Osteoblast (primary cell): ENCODE measurements around the gene TERB1. TPM values are rescaled to one million over a fixed set of nuclear protein-coding genes. Genes with fewer than 3 reads are reported as not detected.

Source experiments
- DNase-seq: peaks from one replicate; pipeline ENCODE4 v3.0.0; 2011; ENCODE audit warnings: low spot score, mixed read lengths; ENCODE audit not compliant: insufficient read length; ENCODE audit errors: missing footprints
- H2AFZ ChIP-seq: 2 replicates; pipeline ENCODE4 v1.6.0; 2011; ENCODE audit warnings: mild to moderate bottlenecking, low read length
- H3K27ac ChIP-seq: 2 replicates; pipeline ENCODE4 v1.5.1; 2011; ENCODE audit warnings: mild to moderate bottlenecking, low read depth, low read length, moderate library complexity
- H3K27me3 ChIP-seq: 2 replicates; pipeline ENCODE4 v1.6.0; 2012; ENCODE audit warnings: mild to moderate bottlenecking, control low read depth, inconsistent platforms, low read length, moderate library complexity; ENCODE audit not compliant: insufficient read depth
- H3K36me3 ChIP-seq: 2 replicates; pipeline ENCODE4 v1.5.1; 2011; ENCODE audit warnings: mild to moderate bottlenecking, low read length, control low read depth, moderate library complexity; ENCODE audit not compliant: insufficient read depth
- H3K4me1 ChIP-seq: 2 replicates; pipeline ENCODE4 v1.5.1; 2011; ENCODE audit warnings: mild to moderate bottlenecking, low read length, control low read depth, moderate library complexity; ENCODE audit not compliant: insufficient read depth
- H3K4me2 ChIP-seq: 2 replicates; pipeline ENCODE4 v1.6.0; 2011; ENCODE audit warnings: mild to moderate bottlenecking, low read length; ENCODE audit not compliant: insufficient read depth
- H3K4me3 ChIP-seq: fragments of 200-600 bp; sonication (generic); 3 replicates; pipeline ENCODE4 v1.5.1; 2012; ENCODE audit warnings: mild to moderate bottlenecking, low read length, inconsistent platforms; ENCODE audit not compliant: insufficient read depth
- H3K79me2 ChIP-seq: 2 replicates; pipeline ENCODE4 v1.6.0; 2012; ENCODE audit warnings: mild to moderate bottlenecking, low read length, control low read depth, inconsistent platforms; ENCODE audit not compliant: insufficient read depth
- H3K9me3 ChIP-seq: 2 replicates; pipeline ENCODE4 v1.5.1; 2011; ENCODE audit warnings: low read depth, low read length, control low read depth
- H4K20me1 ChIP-seq: 2 replicates; pipeline ENCODE4 v1.6.0; 2012; ENCODE audit warnings: mild to moderate bottlenecking, low read length, control low read depth; ENCODE audit not compliant: insufficient read depth
- CTCF ChIP-seq: IDR thresholded peaks from 2 replicates; pipeline ENCODE4 v1.5.1; 2011; ENCODE audit warnings: mild to moderate bottlenecking, low read depth, low read length, moderate library complexity; ENCODE audit errors: extremely low read depth
- total RNA-seq: library from RNA; depleted of rRNA; stranded (reverse); fragments of >200 nt; gene quantifications from 2 replicates; pipeline ENCODE4 v1.2.3, GENCODE V29; 2012

Gene TERB1
- total RNA-seq, 1 donor = 0.36 TPM

GRCh38 chr16:66746682-66747081 lies 54.7 kb downstream of the TERB1 start:
- DNase-seq = no peak
- Histone ChIP-seq H3K4me1 (peaks cover 31% of the 10 kb centered on the region), H3K27ac (peak overlapping the region; percentile 18), H3K27me3 (no peaks in the 10 kb centered on the region), H2AFZ (no peak overlapping the region), H3K79me2 (peaks cover 78% of the 10 kb centered on the region), H3K36me3 (peaks cover 70% of the 10 kb centered on the region), H3K4me2 (no peak overlapping the region), H3K9me3 (no peaks in the 10 kb centered on the region), H3K4me3 (no peak overlapping the region), H4K20me1 (peaks cover 53% of the 10 kb centered on the region)
- no peak for TF ChIP-seq CTCF

GRCh38 chr16:66746048-66746447 lies 55.3 kb downstream of the TERB1 start:
- H3K4me1 ChIP-seq = peaks cover 37% of the 10 kb centered on the region
- no peak overlapping the region for H3K27ac ChIP-seq
- no peaks in the 10 kb centered on the region for H3K9me3 ChIP-seq
- H3K36me3 ChIP-seq = peaks cover 74% of the 10 kb centered on the region
- no peak for DNase-seq
- no peak overlapping the region for H3K4me2 ChIP-seq
- peaks cover 58% of the 10 kb centered on the region for H4K20me1 ChIP-seq
- peaks cover 76% of the 10 kb centered on the region for H3K79me2 ChIP-seq
- H3K27me3 ChIP-seq = no peaks in the 10 kb centered on the region
- H3K4me3 ChIP-seq = no peak overlapping the region
- no peak overlapping the region for H2AFZ ChIP-seq
- TF ChIP-seq CTCF = no peak

- Histone ChIP-seq H2AFZ (no peak overlapping the region), H3K4me1 (peaks cover 29% of the 10 kb centered on the region), H4K20me1 (peaks cover 62% of the 10 kb centered on the region), H3K36me3 (peaks cover 83% of the 10 kb centered on the region), H3K9me3 (no peaks in the 10 kb centered on the region), H3K79me2 (peaks cover 77% of the 10 kb centered on the region), H3K27me3 (no peaks in the 10 kb centered on the region), H3K4me2 (peak overlapping the region; percentile 54), H3K27ac (peak overlapping the region; percentile 75), H3K4me3 (no peak overlapping the region)
- TF ChIP-seq CTCF = no peak
- DNase-seq = peak; percentile 37
Observed at GRCh38 chr16:66741950-66742808, 59.2 kb downstream of the TERB1 start.

GRCh38 chr16:66741169-66741900 lies 60.0 kb downstream of the TERB1 start:
- H3K27me3 ChIP-seq = no peaks in the 10 kb centered on the region
- H3K79me2 ChIP-seq = peaks cover 77% of the 10 kb centered on the region
- peak overlapping the region; percentile 46 for H2AFZ ChIP-seq
- peaks cover 29% of the 10 kb centered on the region for H3K4me1 ChIP-seq
- peaks cover 83% of the 10 kb centered on the region for H3K36me3 ChIP-seq
- peak; percentile 96 for DNase-seq
- TF ChIP-seq CTCF = no peak
- H3K4me2 ChIP-seq = peak overlapping the region; percentile 54
- peak overlapping the region; percentile 75 for H3K27ac ChIP-seq
- no peak overlapping the region for H3K4me3 ChIP-seq
- H3K9me3 ChIP-seq = no peaks in the 10 kb centered on the region
- H4K20me1 ChIP-seq = peaks cover 65% of the 10 kb centered on the region
